HepG2 (cell line): ENCODE data around the gene DNAJC5. TPM values are rescaled to one million over a fixed set of nuclear protein-coding genes. Genes with fewer than 3 reads are reported as not detected.
A peak's percentile ranks its signal among the peaks of the same experiment; 100 is the strongest.

Source experiments
- ATF5 ChIP-seq: sonication (generic); formaldehyde crosslinking; IDR thresholded peaks from 2 replicates; pipeline ENCODE4 v1.4.0; 2020; ENCODE audit warnings: mild to moderate bottlenecking, low read depth, missing genetic modification reagents
- CEBPG ChIP-seq: IDR thresholded peaks from 2 replicates; pipeline ENCODE4 v1.6.1; 2016
- CSRNP2 ChIP-seq: sonication (generic); formaldehyde crosslinking; conservative IDR thresholded peaks from 2 replicates; pipeline ENCODE4 v1.8.0; 2022; ENCODE audit warnings: low read depth, missing genetic modification reagents
- FOXK1 ChIP-seq: sonication (generic); formaldehyde crosslinking; IDR thresholded peaks from 2 replicates; pipeline ENCODE4 v1.4.0; 2020; ENCODE audit warnings: low read depth, missing genetic modification reagents, borderline replicate concordance
- KLF6 ChIP-seq: IDR thresholded peaks from 2 replicates; pipeline ENCODE4 v1.8.0; 2016; ENCODE audit warnings: missing biosample characterization, missing genetic modification reagents
- LCORL ChIP-seq, 2 experiments: fragments of 450-650 bp in 1 of 2; sonication (generic) in 1 of 2; formaldehyde crosslinking in 1 of 2; IDR thresholded peaks; 2 replicates each; pipeline versions ENCODE4 v1.5.0 to v1.6.1; 2017 to 2020; ENCODE audit warnings: antibody characterized with exemption in 1 of 2, missing genetic modification reagents in 1 of 2
- PAF1 ChIP-seq: IDR thresholded peaks from 2 replicates; pipeline ENCODE4 v1.6.1; 2016; ENCODE audit warnings: missing genetic modification reagents, missing compliant biosample characterization
- PCBP1 ChIP-seq: fragments of 200-400 bp; formaldehyde crosslinking; IDR thresholded peaks from 2 replicates; pipeline ENCODE4 v1.6.1; 2017; ENCODE audit warnings: mild to moderate bottlenecking, low read depth, low read length, borderline replicate concordance
- PHF20 ChIP-seq: sonication (generic); formaldehyde crosslinking; IDR thresholded peaks from 2 replicates; pipeline ENCODE4 v1.5.0; 2020; ENCODE audit warnings: mild to moderate bottlenecking, missing genetic modification reagents
- PHF8 ChIP-seq: sonication (generic); formaldehyde crosslinking; IDR thresholded peaks from 2 replicates; pipeline ENCODE4 v1.5.0; 2020; ENCODE audit warnings: missing genetic modification reagents
- RBM22 ChIP-seq: fragments of 200-400 bp; formaldehyde crosslinking; optimal IDR thresholded peaks from 2 replicates; pipeline ENCODE3; 2017; ENCODE audit warnings: mild to moderate bottlenecking, low read length, moderate library complexity
- RFX3 ChIP-seq: IDR thresholded peaks from 2 replicates; pipeline ENCODE4 v1.6.1; 2016; ENCODE audit warnings: missing biosample characterization, missing genetic modification reagents
- RXRA ChIP-seq: sonication (generic); formaldehyde crosslinking; IDR thresholded peaks from 2 replicates; pipeline ENCODE4 v1.5.1; 2020; ENCODE audit warnings: missing genetic modification reagents
- SP1 ChIP-seq, 2 experiments: fragments of 450-650 bp in 1 of 2; sonication (generic) in 1 of 2; formaldehyde crosslinking in 1 of 2; IDR thresholded peaks; 2 replicates each; pipeline versions ENCODE4 v1.4.0 to v1.6.1; 2016 to 2020; ENCODE audit warnings: missing genetic modification reagents in 1 of 2
- ZNF329 ChIP-seq: sonication (generic); formaldehyde crosslinking; IDR thresholded peaks from 2 replicates; pipeline ENCODE4 v1.9.0; 2021; ENCODE audit warnings: low read depth, mild to moderate bottlenecking, missing genetic modification reagents
- ZNF414 ChIP-seq: sonication (generic); formaldehyde crosslinking; IDR thresholded peaks from 2 replicates; pipeline ENCODE4 v1.5.0; 2020; ENCODE audit warnings: missing genetic modification reagents
- ZNF513 ChIP-seq: sonication (generic); formaldehyde crosslinking; conservative IDR thresholded peaks from 2 replicates; pipeline ENCODE4 v1.5.0; 2020; ENCODE audit warnings: missing genetic modification reagents
- ZNF766 ChIP-seq: sonication (generic); formaldehyde crosslinking; IDR thresholded peaks from 2 replicates; pipeline ENCODE4 v1.5.0; 2020; ENCODE audit warnings: missing genetic modification reagents, borderline replicate concordance
- ZNF850 ChIP-seq: sonication (generic); formaldehyde crosslinking; conservative IDR thresholded peaks from 2 replicates; pipeline ENCODE4 v1.9.0; 2021; ENCODE audit warnings: mild to moderate bottlenecking, missing genetic modification reagents
- polyA plus RNA-seq, 8 experiments: library from polyadenylated mRNA; depleted of rRNA in 3 of 8; stranded (reverse) in 7 of 8; unstranded in 1 of 8; fragments of >200 nt; fragmentation: Illumina TruSeq in 4 of 8; extraction: Trizol in 4 of 8; gene quantifications; 2 replicates each; pipeline versions ENCODE4 v1.2.1 to v1.2.3, GENCODE V29; 2011 to 2016; ENCODE audit warnings: low read depth in 4 of 8, missing spikeins in 1 of 8, mixed read lengths in 1 of 8; ENCODE audit not compliant: insufficient read depth in 1 of 8
- total RNA-seq, 5 experiments: library from RNA; depleted of rRNA; stranded (reverse); fragments of >200 nt; fragmentation: Illumina TruSeq; extraction: Trizol; gene quantifications; 2 replicates each; pipeline ENCODE4 v1.2.3, GENCODE V29; 2016; ENCODE audit warnings: low read depth in 1 of 5
- TF ChIP-seq, protein P1 (sequence below): sonication (generic); formaldehyde crosslinking; IDR thresholded peaks from 2 replicates; pipeline ENCODE4 v1.8.0; 2022; ENCODE audit warnings: low read depth, missing genetic modification reagents
- TF ChIP-seq, protein P2 (sequence below): sonication (generic); formaldehyde crosslinking; IDR thresholded peaks from 2 replicates; pipeline ENCODE4 v1.4.0; 2020; ENCODE audit warnings: low read depth, mild to moderate bottlenecking, missing genetic modification reagents

Gene DNAJC5
- total and polyA plus RNA-seq, 2 of the 13 experiments (the other 11 are each of a cell fraction or from before 2014, with no cell fraction given), result 42.8 to 64.5 TPM

DNA sequence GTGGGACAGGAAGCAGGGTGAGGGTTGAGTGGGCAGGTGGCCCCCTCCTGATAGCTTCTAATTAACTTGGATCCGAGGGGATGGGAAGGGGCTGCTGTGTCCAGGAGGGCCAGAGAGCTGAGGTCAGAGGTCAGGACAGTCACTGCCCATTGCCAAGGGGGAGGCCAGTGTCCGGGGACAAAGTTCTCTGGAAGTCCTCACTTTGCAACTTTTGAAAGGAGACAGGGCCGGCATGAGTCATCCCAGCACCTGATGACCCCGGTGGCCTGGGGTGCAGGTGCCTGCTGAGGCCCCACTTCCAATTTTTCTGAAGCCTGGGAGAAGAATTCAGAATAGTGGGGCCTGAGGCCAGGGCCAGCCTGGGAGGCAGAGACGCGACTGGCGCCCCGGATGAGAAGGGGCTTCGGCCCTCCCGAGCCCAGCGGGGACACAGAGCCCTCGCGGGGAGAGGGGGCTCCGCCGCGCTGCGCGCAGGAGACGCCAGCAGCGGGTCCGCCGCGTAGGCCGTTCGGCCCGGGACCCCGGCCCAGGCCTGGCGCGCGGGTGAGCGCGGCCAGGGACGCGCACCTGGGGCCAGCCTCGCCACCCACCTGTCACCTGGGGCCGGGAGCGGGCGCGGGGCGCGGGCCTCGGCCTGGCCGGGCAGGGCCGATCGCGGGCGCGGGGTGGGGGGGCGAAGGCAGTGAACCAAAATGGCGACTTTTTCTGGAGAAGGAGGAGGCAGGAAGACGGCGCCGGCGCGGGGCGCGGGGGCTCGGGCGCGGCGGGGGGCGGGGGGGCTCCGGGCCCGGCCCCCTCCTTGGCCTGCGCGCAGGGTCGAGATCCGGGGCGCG is 74.2 kb downstream of the DNAJC5 start (continued):
- TF ChIP-seq ZNF414, result no peak; the same call in 1 of the 2 replicates
- TF ChIP-seq FOXK1, result 0 out of 2 replicates have a peak, but pooled peaks have one; percentile 51
- TF ChIP-seq, protein P1, sequence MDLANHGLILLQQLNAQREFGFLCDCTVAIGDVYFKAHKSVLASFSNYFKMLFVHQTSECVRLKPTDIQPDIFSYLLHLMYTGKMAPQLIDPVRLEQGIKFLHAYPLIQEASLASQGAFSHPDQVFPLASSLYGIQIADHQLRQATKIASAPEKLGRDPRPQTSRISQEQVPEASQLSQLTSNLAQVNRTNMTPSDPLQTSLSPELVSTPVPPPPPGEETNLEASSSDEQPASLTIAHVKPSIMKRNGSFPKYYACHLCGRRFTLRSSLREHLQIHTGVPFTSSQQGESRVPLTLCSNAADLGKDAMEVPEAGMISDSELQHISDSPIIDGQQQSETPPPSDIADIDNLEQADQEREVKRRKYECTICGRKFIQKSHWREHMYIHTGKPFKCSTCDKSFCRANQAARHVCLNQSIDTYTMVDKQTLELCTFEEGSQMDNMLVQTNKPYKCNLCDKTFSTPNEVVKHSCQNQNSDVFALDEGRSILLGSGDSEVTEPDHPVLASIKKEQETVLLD (CRISPR knock-in tag), result 0 out of 2 replicates have a peak, but pooled peaks have one; percentile 25
- no peak for TF ChIP-seq ZNF850 (CRISPR knock-in tag)
- 0 out of 2 replicates have a peak, but pooled peaks have one; percentile 49 for TF ChIP-seq ATF5
- TF ChIP-seq CSRNP2 (CRISPR knock-in tag), result no peak
- peak; percentile 73 for TF ChIP-seq PHF8 (CRISPR knock-in tag)
- TF ChIP-seq RFX3 (CRISPR knock-in tag), result no peak
- peak; percentile 71 for TF ChIP-seq KLF6 (CRISPR knock-in tag)
- 0 out of 2 replicates have a peak, but pooled peaks have one; percentile 18 for TF ChIP-seq ZNF513 (CRISPR knock-in tag)
- TF ChIP-seq RXRA (CRISPR knock-in tag), result peak; percentile 87
- TF ChIP-seq, protein P2, sequence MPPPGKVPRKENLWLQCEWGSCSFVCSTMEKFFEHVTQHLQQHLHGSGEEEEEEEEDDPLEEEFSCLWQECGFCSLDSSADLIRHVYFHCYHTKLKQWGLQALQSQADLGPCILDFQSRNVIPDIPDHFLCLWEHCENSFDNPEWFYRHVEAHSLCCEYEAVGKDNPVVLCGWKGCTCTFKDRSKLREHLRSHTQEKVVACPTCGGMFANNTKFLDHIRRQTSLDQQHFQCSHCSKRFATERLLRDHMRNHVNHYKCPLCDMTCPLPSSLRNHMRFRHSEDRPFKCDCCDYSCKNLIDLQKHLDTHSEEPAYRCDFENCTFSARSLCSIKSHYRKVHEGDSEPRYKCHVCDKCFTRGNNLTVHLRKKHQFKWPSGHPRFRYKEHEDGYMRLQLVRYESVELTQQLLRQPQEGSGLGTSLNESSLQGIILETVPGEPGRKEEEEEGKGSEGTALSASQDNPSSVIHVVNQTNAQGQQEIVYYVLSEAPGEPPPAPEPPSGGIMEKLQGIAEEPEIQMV (CRISPR knock-in tag), result peak; percentile 35; the same call in 1 of the 2 replicates
- 0 out of 2 replicates have a peak, but pooled peaks have one; percentile 55 for TF ChIP-seq PCBP1
- TF ChIP-seq PHF20, result peak; percentile 34; the same call in 1 of the 2 replicates
- TF ChIP-seq RBM22, result no peak
- peak; percentile 40; the same call in 1 of the 2 replicates for TF ChIP-seq CEBPG (CRISPR knock-in tag)
- no peak for TF ChIP-seq LCORL (IDR thresholded peaks at IDR 0.05)
- peak; percentile 94 for TF ChIP-seq LCORL (CRISPR knock-in tag; IDR thresholded peaks at IDR 0.05)
- 0 out of 2 replicates have a peak, but pooled peaks have one; percentile 47 for TF ChIP-seq ZNF329 (CRISPR knock-in tag)
- TF ChIP-seq SP1 (IDR thresholded peaks at IDR 0.05), result no peak
- no peak for TF ChIP-seq SP1 (CRISPR knock-in tag; IDR thresholded peaks at IDR 0.05)
- no peak for TF ChIP-seq PAF1 (CRISPR knock-in tag)
- peak; percentile 71; the same call in 1 of the 2 replicates for TF ChIP-seq ZNF766 (CRISPR knock-in tag)
